ENCODE measurements around the gene APBA2. TPM values are rescaled to one million over a fixed set of nuclear protein-coding genes. Genes with fewer than 3 reads are reported as not detected.

APBA2 gene
- total RNA-seq, 1 donor from 2014 or later: 4.2 TPM

- peaks cover 0 to 3% (median 0%) of the 10 kb centered on the region in 3 donors for H3K27me3 ChIP-seq (ENCODE audit: control insufficient read depth in 3 of 3, insufficient read depth in 3 of 3, low read length in 3 of 3)
- H3K36me3 ChIP-seq (ENCODE audit: control insufficient read depth in 3 of 3, insufficient read depth in 3 of 3, low read length in 3 of 3): no peaks in the 10 kb centered on the region
- H3K4me3 ChIP-seq (ENCODE audit: low read length in 3 of 3): no peak overlapping the region
- no peaks in the 10 kb centered on the region for H3K9me3 ChIP-seq (ENCODE audit: control insufficient read depth in 3 of 3, low read length in 3 of 3)
- no peak overlapping the region for H3K9ac ChIP-seq (ENCODE audit: low read depth in 1 of 3, low read length in 3 of 3)
- H3K27ac ChIP-seq (ENCODE audit: low read depth, low read length): no peak overlapping the region
- peaks cover 0 to 5% (median 0%) of the 10 kb centered on the region in 3 donors for H3K4me1 ChIP-seq (ENCODE audit: control insufficient read depth in 3 of 3, insufficient read depth in 3 of 3, low read length in 3 of 3)
Observed at GRCh38 chr15:28997791-28998190, 112.0 kb downstream of the APBA2 start.

DNA sequence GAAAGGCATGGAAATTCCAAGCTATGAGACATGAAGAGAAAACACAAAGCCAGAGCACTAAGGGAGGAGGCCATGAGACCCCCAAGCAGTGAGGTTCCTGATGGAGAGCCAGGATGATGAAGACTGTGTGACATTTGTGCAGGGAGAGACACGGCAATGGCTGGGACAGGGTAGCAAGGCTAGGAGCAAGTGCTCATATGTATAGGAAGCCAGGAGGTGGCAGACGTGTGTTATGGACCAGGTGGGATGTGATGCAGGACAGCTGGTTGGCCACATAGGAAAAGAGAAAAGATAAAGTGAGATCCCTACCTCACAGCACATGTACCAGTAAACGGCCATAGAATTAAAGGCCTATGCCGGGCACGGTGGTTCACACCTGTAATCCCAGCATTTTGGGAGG, 112.7 kb downstream of the APBA2 start:
- H3K27ac ChIP-seq (ENCODE audit: low read depth, low read length): no peak overlapping the region

DNA sequence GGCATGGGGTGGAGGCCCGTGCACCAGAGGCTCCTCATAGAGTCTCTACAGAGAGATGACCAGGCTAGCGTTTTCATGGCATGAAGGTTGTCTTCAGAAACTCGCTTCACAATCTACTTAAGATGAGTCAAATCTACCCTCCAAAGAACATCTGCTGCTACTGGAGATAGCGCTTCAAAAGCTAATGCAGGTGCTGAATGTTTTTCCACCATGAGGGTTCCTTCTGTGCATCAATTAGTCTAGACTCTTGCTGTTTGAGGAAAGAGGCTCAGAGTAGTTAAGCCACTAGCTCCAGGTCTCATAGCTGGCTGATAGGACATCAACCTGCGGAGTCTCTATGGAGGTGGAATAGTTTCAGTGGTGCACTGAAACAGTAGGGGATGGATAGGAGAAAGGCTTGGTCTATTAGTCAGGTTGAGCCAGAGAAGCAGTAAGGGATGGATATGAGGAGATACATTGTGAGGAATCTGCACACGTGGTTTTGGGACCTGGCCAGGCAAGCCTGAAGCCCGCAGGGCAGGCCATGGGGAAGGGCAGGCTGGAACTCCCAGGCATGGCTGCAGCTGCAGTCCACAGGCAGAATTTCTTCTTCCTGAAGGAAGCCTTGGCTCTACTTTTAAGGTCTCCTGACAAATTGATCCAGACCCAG, 117.5 kb downstream of the APBA2 start:
- Histone ChIP-seq H3K9me3 (ENCODE audit: control insufficient read depth in 3 of 3, low read length in 3 of 3) (peaks cover 0 to 3% (median 0%) of the 10 kb centered on the region in 3 donors), H3K27ac (ENCODE audit: low read depth, low read length) (no peak overlapping the region), H3K27me3 (ENCODE audit: control insufficient read depth in 3 of 3, insufficient read depth in 3 of 3, low read length in 3 of 3) (no peaks in the 10 kb centered on the region), H3K4me3 (ENCODE audit: low read length in 3 of 3) (no peak overlapping the region), H3K4me1 (ENCODE audit: control insufficient read depth in 3 of 3, insufficient read depth in 3 of 3, low read length in 3 of 3) (no peaks in the 10 kb centered on the region), H3K36me3 (ENCODE audit: control insufficient read depth in 3 of 3, insufficient read depth in 3 of 3, low read length in 3 of 3) (no peaks in the 10 kb centered on the region), H3K9ac (ENCODE audit: low read depth in 1 of 3, low read length in 3 of 3) (no peak overlapping the region)

More for the DNA sequence above, 112.7 kb downstream of the APBA2 start:
- H3K27me3 ChIP-seq (ENCODE audit: control insufficient read depth in 3 of 3, insufficient read depth in 3 of 3, low read length in 3 of 3): peaks cover 0 to 3% (median 0%) of the 10 kb centered on the region in 3 donors
- no peaks in the 10 kb centered on the region for H3K36me3 ChIP-seq (ENCODE audit: control insufficient read depth in 3 of 3, insufficient read depth in 3 of 3, low read length in 3 of 3)
- H3K9me3 ChIP-seq (ENCODE audit: control insufficient read depth in 3 of 3, low read length in 3 of 3): no peaks in the 10 kb centered on the region
- no peaks in the 10 kb centered on the region for H3K4me1 ChIP-seq (ENCODE audit: control insufficient read depth in 3 of 3, insufficient read depth in 3 of 3, low read length in 3 of 3)
- H3K4me3 ChIP-seq (ENCODE audit: low read length in 3 of 3): no peak overlapping the region
- H3K9ac ChIP-seq (ENCODE audit: low read depth in 1 of 3, low read length in 3 of 3): no peak overlapping the region

GRCh38 chr15:29003840-29004233, 118.1 kb downstream of the APBA2 start:
- H3K4me1 ChIP-seq (ENCODE audit: control insufficient read depth in 3 of 3, insufficient read depth in 3 of 3, low read length in 3 of 3): no peaks in the 10 kb centered on the region
- no peak overlapping the region for H3K9ac ChIP-seq (ENCODE audit: low read depth in 1 of 3, low read length in 3 of 3)
- no peaks in the 10 kb centered on the region for H3K36me3 ChIP-seq (ENCODE audit: control insufficient read depth in 3 of 3, insufficient read depth in 3 of 3, low read length in 3 of 3)
- H3K4me3 ChIP-seq (ENCODE audit: low read length in 3 of 3): no peak overlapping the region
- H3K27me3 ChIP-seq (ENCODE audit: control insufficient read depth in 3 of 3, insufficient read depth in 3 of 3, low read length in 3 of 3): no peaks in the 10 kb centered on the region
- no peak overlapping the region for H3K27ac ChIP-seq (ENCODE audit: low read depth, low read length)
- peaks cover 0 to 3% (median 0%) of the 10 kb centered on the region in 3 donors for H3K9me3 ChIP-seq (ENCODE audit: control insufficient read depth in 3 of 3, low read length in 3 of 3)

- Histone ChIP-seq H3K9me3 (ENCODE audit: control insufficient read depth in 3 of 3, low read length in 3 of 3) (peaks cover 0 to 3% (median 0%) of the 10 kb centered on the region in 3 donors), H3K27ac (ENCODE audit: low read depth, low read length) (no peak overlapping the region), H3K4me3 (ENCODE audit: low read length in 3 of 3) (no peak overlapping the region), H3K9ac (ENCODE audit: low read depth in 1 of 3, low read length in 3 of 3) (no peak overlapping the region), H3K4me1 (ENCODE audit: control insufficient read depth in 3 of 3, insufficient read depth in 3 of 3, low read length in 3 of 3) (no peaks in the 10 kb centered on the region), H3K27me3 (ENCODE audit: control insufficient read depth in 3 of 3, insufficient read depth in 3 of 3, low read length in 3 of 3) (no peaks in the 10 kb centered on the region), H3K36me3 (ENCODE audit: control insufficient read depth in 3 of 3, insufficient read depth in 3 of 3, low read length in 3 of 3) (no peaks in the 10 kb centered on the region)
Observed at GRCh38 chr15:29005931-29006330, 120.2 kb downstream of the APBA2 start.

GRCh38 chr15:29008846-29009245, 123.1 kb downstream of the APBA2 start:
- Histone ChIP-seq H3K27me3 (ENCODE audit: control insufficient read depth in 3 of 3, insufficient read depth in 3 of 3, low read length in 3 of 3) (no peaks in the 10 kb centered on the region), H3K9ac (ENCODE audit: low read depth in 1 of 3, low read length in 3 of 3) (no peak overlapping the region), H3K9me3 (ENCODE audit: control insufficient read depth in 3 of 3, low read length in 3 of 3) (peaks cover 0 to 3% (median 0%) of the 10 kb centered on the region in 3 donors), H3K4me1 (ENCODE audit: control insufficient read depth in 3 of 3, insufficient read depth in 3 of 3, low read length in 3 of 3) (no peaks in the 10 kb centered on the region), H3K27ac (ENCODE audit: low read depth, low read length) (no peak overlapping the region), H3K36me3 (ENCODE audit: control insufficient read depth in 3 of 3, insufficient read depth in 3 of 3, low read length in 3 of 3) (no peaks in the 10 kb centered on the region), H3K4me3 (ENCODE audit: low read length in 3 of 3) (no peak overlapping the region)

DNA sequence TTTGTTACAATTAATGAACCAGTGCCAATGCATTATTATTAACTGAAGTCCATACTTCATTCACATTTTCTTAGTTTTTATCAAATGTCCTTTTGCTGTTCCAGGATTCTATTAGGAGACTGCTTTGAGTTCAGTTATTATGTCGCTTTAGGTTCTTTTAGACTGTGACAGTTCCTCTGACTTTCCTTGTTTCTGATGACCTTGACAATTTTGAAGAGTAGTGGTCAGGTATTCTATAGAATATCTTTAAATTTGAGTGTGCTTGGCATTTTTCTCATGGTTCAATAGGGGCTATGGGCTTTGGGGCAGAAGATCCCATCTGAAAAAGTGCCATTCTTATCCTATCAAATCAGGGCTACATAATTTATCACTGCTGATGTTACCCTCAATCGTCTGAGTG, 126.3 kb downstream of the APBA2 start:
- Histone ChIP-seq H3K27ac (ENCODE audit: low read depth, low read length) (no peak overlapping the region), H3K4me3 (ENCODE audit: low read length in 3 of 3) (no peak overlapping the region), H3K36me3 (ENCODE audit: control insufficient read depth in 3 of 3, insufficient read depth in 3 of 3, low read length in 3 of 3) (no peaks in the 10 kb centered on the region), H3K4me1 (ENCODE audit: control insufficient read depth in 3 of 3, insufficient read depth in 3 of 3, low read length in 3 of 3) (no peaks in the 10 kb centered on the region), H3K27me3 (ENCODE audit: control insufficient read depth in 3 of 3, insufficient read depth in 3 of 3, low read length in 3 of 3) (no peaks in the 10 kb centered on the region), H3K9ac (ENCODE audit: low read depth in 1 of 3, low read length in 3 of 3) (no peak overlapping the region), H3K9me3 (ENCODE audit: control insufficient read depth in 3 of 3, low read length in 3 of 3) (peaks cover 0 to 3% (median 0%) of the 10 kb centered on the region in 3 donors)

DNA sequence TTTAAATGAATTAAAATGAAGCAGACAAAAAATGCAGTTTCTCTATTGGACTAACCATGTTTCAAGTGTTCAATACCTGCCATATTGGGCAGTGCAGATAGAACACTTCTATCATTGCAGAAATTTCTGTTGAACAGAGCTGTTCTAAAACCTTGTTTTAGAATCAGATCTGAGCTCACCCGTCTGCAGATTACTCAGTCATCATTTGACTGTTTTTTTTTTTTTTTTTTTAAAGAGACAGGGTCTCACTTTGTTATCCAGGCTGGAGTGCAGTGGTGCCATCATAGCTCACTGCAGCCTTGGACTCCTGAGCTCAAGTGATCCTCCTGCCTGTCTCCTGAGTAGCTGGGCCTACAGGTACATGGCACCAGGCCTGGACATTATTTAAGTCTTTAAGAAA, 128.7 kb downstream of the APBA2 start:
- Histone ChIP-seq H3K27ac (ENCODE audit: low read depth, low read length) (no peak overlapping the region), H3K9me3 (ENCODE audit: control insufficient read depth in 3 of 3, low read length in 3 of 3) (no peaks in the 10 kb centered on the region), H3K27me3 (ENCODE audit: control insufficient read depth in 3 of 3, insufficient read depth in 3 of 3, low read length in 3 of 3) (no peaks in the 10 kb centered on the region), H3K4me3 (ENCODE audit: low read length in 3 of 3) (no peak overlapping the region), H3K4me1 (ENCODE audit: control insufficient read depth in 3 of 3, insufficient read depth in 3 of 3, low read length in 3 of 3) (no peaks in the 10 kb centered on the region), H3K9ac (ENCODE audit: low read depth in 1 of 3, low read length in 3 of 3) (no peak overlapping the region), H3K36me3 (ENCODE audit: control insufficient read depth in 3 of 3, insufficient read depth in 3 of 3, low read length in 3 of 3) (no peaks in the 10 kb centered on the region)

DNA sequence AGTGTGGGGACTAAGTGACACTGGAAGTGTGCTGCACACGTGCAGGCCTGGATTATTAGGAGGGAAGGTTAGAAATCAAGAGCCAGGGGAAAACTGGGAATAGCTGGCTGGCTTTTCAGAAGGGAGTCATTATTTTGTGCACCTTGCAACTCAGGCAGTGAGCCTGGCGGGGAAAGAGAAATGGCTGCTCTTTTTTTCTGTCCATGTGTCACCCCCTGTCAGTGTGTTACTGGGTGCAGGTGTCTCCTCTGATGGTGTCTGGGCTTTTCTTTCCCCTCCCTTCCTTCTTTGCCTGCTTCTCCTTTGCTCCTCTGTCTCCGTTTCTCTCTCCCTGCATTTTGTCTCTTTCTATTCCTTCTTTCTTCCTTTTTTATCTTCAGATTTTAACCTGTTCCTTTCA, 130.7 kb downstream of the APBA2 start:
- Histone ChIP-seq H3K4me3 (ENCODE audit: low read length in 3 of 3) (no peak overlapping the region), H3K36me3 (ENCODE audit: control insufficient read depth in 3 of 3, insufficient read depth in 3 of 3, low read length in 3 of 3) (no peaks in the 10 kb centered on the region), H3K27me3 (ENCODE audit: control insufficient read depth in 3 of 3, insufficient read depth in 3 of 3, low read length in 3 of 3) (no peaks in the 10 kb centered on the region), H3K27ac (ENCODE audit: low read depth, low read length) (no peak overlapping the region), H3K9me3 (ENCODE audit: control insufficient read depth in 3 of 3, low read length in 3 of 3) (no peaks in the 10 kb centered on the region), H3K4me1 (ENCODE audit: control insufficient read depth in 3 of 3, insufficient read depth in 3 of 3, low read length in 3 of 3) (no peaks in the 10 kb centered on the region), H3K9ac (ENCODE audit: low read depth in 1 of 3, low read length in 3 of 3) (no peak overlapping the region)

DNA sequence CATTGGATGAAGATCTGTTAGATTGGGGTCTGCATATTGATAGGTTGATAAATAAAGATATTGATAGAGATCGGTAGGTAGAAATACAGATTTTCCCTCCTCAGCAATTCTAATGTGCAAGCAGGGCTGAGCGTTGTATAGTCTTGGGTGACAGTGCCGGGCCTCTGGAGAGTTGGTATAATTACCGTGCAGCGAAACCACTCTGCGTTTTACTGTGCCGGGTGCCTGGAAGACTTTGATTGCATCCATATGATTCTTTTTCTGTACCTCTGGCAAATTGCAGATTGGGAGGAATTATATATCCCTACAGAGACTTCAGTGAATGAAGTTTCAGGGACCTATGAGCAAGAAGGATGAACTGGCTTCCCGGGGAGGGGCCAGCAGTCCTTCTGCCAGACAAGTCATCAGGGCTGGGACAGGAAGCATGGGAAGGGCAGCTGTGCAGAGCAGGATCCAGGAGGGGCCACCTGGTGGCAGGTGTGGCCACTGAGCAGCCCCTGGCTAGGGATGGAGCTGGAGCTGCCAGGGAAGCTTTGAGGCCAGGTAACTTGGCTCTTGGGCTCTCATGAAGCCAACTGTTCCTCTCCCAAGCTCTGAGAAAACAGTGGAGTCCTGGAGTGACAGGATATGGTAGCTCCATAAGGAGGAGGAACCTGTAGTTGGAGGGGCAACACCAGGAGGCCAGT, 132.5 kb downstream of the APBA2 start:
- H3K9ac ChIP-seq (ENCODE audit: low read depth in 1 of 3, low read length in 3 of 3): no peak overlapping the region
- H3K27ac ChIP-seq (ENCODE audit: low read depth, low read length): no peak overlapping the region
- no peaks in the 10 kb centered on the region for H3K36me3 ChIP-seq (ENCODE audit: control insufficient read depth in 3 of 3, insufficient read depth in 3 of 3, low read length in 3 of 3)
- no peaks in the 10 kb centered on the region for H3K4me1 ChIP-seq (ENCODE audit: control insufficient read depth in 3 of 3, insufficient read depth in 3 of 3, low read length in 3 of 3)
- H3K4me3 ChIP-seq (ENCODE audit: low read length in 3 of 3): no peak overlapping the region
- no peaks in the 10 kb centered on the region for H3K27me3 ChIP-seq (ENCODE audit: control insufficient read depth in 3 of 3, insufficient read depth in 3 of 3, low read length in 3 of 3)
- no peaks in the 10 kb centered on the region for H3K9me3 ChIP-seq (ENCODE audit: control insufficient read depth in 3 of 3, low read length in 3 of 3)
